ENCODE data around the gene HAO2.

HAO2 gene

DNA sequence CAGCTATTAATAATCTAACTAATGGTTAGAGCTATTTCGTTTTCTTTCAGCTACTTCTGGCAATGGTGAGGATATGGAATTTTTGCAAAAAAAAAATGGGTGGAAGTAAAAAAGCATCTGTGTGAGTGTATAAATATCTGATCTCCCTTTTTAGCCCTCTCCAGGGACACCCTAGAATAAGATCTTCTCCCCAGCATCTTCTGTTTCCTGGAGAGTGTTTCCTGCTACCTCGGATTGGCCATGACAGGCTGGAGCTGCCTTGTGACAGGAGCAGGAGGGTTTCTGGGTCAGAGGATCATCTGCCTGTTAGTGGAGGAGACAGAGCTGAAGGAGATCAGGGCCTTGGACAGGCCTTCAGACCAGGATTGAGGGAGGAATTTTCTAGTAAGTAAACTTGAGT, 70.2 kb downstream of the HAO2 start:
- DNase-seq (ENCODE audit: low spot score) = no peak

DNA sequence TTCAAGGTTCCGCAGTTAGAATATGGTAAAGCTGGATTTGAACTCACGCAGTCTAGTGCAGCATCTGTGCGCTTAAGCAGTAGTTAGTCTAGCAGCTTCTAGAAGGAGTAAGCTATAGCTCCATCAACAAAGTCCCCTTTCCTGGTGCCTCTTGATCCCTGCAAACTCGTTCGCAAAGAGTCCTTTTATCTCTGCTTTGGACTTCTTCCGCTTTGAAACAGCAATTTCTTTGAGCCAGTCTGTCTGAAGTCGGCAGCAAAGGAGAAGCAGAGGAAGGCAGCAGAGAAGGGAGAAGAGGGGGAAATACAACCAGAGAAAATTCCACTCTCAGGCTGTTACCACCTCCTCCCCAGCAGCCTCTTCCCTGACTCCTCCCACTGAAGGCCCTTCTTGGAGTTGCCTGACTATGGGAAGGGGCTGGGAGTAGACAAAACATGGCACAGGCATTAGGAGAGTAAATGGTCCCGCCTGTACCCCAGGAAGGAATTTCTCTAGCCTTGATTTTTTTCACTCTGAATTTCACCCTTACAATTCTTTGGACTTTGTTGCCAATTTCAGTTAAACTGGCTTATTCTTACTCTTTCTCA, 72.2 kb downstream of the HAO2 start:
- no peak for DNase-seq (ENCODE audit: low spot score)
- no peak overlapping the region for H3K4me3 ChIP-seq
- H3K27ac ChIP-seq = no peak overlapping the region
- TF ChIP-seq, protein P1, sequence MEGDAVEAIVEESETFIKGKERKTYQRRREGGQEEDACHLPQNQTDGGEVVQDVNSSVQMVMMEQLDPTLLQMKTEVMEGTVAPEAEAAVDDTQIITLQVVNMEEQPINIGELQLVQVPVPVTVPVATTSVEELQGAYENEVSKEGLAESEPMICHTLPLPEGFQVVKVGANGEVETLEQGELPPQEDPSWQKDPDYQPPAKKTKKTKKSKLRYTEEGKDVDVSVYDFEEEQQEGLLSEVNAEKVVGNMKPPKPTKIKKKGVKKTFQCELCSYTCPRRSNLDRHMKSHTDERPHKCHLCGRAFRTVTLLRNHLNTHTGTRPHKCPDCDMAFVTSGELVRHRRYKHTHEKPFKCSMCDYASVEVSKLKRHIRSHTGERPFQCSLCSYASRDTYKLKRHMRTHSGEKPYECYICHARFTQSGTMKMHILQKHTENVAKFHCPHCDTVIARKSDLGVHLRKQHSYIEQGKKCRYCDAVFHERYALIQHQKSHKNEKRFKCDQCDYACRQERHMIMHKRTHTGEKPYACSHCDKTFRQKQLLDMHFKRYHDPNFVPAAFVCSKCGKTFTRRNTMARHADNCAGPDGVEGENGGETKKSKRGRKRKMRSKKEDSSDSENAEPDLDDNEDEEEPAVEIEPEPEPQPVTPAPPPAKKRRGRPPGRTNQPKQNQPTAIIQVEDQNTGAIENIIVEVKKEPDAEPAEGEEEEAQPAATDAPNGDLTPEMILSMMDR (IDR thresholded peaks at IDR 0.05) = no peak

More for the DNA sequence above, 70.2 kb downstream of the HAO2 start:
- Histone ChIP-seq H3K4me3 (no peak overlapping the region), H3K27ac (no peak overlapping the region)
- TF ChIP-seq, protein P1 (IDR thresholded peaks at IDR 0.05) = no peak

DNA sequence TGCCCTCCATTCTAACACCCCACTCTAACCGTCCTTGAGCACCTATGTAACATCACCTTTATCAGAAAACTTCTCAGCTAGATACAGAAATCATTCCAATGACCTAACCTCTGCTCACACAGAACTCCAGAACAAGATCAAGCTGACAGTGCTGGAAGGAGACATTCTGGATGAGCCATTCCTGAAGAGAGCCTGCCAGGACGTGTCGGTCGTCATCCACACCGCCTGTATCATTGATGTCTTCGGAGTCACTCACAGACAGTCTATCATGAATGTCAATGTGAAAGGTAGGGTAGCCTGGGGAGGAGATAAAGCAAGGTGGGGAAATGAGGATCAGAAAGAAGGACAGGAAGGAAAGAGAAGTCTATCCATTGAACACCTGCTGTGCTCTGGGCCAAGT, 74.2 kb downstream of the HAO2 start:
- DNase-seq (ENCODE audit: low spot score) = no peak
- no peak overlapping the region for H3K4me3 ChIP-seq
- TF ChIP-seq, protein P1 (IDR thresholded peaks at IDR 0.05) = no peak
- no peak overlapping the region for H3K27ac ChIP-seq

Data from coronary artery (tissue), 2 donors.